ENCODE data around the gene IQCN.

GRCh38 chr19:18282788-18283141 is 8.5 kb upstream of the IQCN start:
- TF ChIP-seq REST (IDR thresholded peaks at IDR 0.05; ENCODE audit: unreplicated experiment) (no peak), CTCF (conservative IDR thresholded peaks at IDR 0.05; ENCODE audit: low read depth in 2 of 2) (no peak), EZH2 (IDR thresholded peaks at IDR 0.05; ENCODE audit: low read depth, unreplicated experiment) (no peak), POLR2AphosphoS5 (IDR thresholded peaks at IDR 0.05; ENCODE audit: low read depth) (no peak), EZH2phosphoT487 (IDR thresholded peaks at IDR 0.05; ENCODE audit: unreplicated experiment) (no peak), NANOG (IDR thresholded peaks at IDR 0.05; ENCODE audit: borderline replicate concordance) (no peak), CREB1 (CRISPR knock-in tag; IDR thresholded peaks at IDR 0.05; ENCODE audit: low read depth) (no peak), ZNF331 (CRISPR knock-in tag; IDR thresholded peaks at IDR 0.05; ENCODE audit: low read depth) (no peak), JUNB (IDR thresholded peaks at IDR 0.05; ENCODE audit: unreplicated experiment) (no peak), STAT1 (IDR thresholded peaks at IDR 0.05; ENCODE audit: unreplicated experiment) (no peak)
- TF ChIP-seq, protein P1, sequence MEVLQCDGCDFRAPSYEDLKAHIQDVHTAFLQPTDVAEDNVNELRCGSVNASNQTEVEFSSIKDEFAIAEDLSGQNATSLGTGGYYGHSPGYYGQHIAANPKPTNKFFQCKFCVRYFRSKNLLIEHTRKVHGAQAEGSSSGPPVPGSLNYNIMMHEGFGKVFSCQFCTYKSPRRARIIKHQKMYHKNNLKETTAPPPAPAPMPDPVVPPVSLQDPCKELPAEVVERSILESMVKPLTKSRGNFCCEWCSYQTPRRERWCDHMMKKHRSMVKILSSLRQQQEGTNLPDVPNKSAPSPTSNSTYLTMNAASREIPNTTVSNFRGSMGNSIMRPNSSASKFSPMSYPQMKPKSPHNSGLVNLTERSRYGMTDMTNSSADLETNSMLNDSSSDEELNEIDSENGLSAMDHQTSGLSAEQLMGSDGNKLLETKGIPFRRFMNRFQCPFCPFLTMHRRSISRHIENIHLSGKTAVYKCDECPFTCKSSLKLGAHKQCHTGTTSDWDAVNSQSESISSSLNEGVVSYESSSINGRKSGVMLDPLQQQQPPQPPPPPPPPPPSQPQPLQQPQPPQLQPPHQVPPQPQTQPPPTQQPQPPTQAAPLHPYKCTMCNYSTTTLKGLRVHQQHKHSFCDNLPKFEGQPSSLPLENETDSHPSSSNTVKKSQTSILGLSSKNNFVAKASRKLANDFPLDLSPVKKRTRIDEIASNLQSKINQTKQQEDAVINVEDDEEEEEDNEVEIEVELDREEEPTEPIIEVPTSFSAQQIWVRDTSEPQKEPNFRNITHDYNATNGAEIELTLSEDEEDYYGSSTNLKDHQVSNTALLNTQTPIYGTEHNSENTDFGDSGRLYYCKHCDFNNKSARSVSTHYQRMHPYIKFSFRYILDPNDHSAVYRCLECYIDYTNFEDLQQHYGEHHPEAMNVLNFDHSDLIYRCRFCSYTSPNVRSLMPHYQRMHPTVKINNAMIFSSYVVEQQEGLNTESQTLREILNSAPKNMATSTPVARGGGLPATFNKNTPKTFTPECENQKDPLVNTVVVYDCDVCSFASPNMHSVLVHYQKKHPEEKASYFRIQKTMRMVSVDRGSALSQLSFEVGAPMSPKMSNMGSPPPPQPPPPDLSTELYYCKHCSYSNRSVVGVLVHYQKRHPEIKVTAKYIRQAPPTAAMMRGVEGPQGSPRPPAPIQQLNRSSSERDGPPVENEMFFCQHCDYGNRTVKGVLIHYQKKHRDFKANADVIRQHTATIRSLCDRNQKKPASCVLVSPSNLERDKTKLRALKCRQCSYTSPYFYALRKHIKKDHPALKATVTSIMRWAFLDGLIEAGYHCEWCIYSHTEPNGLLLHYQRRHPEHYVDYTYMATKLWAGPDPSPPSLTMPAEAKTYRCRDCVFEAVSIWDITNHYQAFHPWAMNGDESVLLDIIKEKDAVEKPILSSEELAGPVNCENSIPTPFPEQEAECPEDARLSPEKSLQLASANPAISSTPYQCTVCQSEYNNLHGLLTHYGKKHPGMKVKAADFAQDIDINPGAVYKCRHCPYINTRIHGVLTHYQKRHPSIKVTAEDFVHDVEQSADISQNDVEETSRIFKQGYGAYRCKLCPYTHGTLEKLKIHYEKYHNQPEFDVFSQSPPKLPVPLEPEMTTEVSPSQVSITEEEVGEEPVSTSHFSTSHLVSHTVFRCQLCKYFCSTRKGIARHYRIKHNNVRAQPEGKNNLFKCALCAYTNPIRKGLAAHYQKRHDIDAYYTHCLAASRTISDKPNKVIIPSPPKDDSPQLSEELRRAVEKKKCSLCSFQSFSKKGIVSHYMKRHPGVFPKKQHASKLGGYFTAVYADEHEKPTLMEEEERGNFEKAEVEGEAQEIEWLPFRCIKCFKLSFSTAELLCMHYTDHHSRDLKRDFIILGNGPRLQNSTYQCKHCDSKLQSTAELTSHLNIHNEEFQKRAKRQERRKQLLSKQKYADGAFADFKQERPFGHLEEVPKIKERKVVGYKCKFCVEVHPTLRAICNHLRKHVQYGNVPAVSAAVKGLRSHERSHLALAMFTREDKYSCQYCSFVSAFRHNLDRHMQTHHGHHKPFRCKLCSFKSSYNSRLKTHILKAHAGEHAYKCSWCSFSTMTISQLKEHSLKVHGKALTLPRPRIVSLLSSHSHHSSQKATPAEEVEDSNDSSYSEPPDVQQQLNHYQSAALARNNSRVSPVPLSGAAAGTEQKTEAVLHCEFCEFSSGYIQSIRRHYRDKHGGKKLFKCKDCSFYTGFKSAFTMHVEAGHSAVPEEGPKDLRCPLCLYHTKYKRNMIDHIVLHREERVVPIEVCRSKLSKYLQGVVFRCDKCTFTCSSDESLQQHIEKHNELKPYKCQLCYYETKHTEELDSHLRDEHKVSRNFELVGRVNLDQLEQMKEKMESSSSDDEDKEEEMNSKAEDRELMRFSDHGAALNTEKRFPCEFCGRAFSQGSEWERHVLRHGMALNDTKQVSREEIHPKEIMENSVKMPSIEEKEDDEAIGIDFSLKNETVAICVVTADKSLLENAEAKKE (CRISPR knock-in tag; IDR thresholded peaks at IDR 0.05): no peak
